ENCODE data around the gene CDH4. TPM values are rescaled to one million over a fixed set of nuclear protein-coding genes. Genes with fewer than 3 reads are reported as not detected.

CDH4 gene
- total and polyA plus RNA-seq, 9 of the 15 experiments (the other 6 are each of a cell fraction or from before 2014, with no cell fraction given): 0.04 TPM; not detected in 8

DNA sequence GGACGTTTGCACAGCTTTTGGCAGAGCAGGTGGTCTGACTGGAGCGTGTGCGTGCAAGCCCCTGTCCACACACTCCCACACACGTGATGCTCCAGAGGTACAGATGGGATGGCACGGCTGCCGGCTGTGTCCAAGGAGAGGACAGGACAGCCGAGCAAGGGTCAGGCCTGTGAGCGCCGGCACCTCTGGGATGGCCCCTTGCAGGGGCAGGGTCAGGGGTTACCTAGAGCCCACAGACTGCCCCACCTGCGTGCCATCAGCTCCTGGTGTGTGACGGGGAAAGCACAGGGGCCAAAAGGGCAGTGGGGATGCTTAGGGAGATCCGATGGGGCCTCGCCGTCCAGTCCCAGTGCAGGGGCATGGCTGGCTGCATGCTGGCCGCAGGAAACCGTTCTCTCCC is 623.9 kb downstream of the CDH4 start:
- ChIA-PET POLR2A (no interaction called here), CTCF (ENCODE audit: low intra/inter-chr PET ratio) (no interaction called here)
- in situ Hi-C loops (cut with MboI): loop anchor here (25.0 kb wide), 1 partner anchor 1664 kb away; no protein-coding TSS in a partner anchor
- H3K4me1 ChIP-seq (replicated peaks in 1 of 2; ENCODE audit: control insufficient read depth in 2 of 2, insufficient read depth in 2 of 2, low read length in 2 of 2): peaks cover 0 to 6% of the 10 kb centered on the region in 2 experiments; a peak in 1 of 5 replicates
- no peak for TF ChIP-seq PHB (CRISPR knock-in tag; IDR thresholded peaks at IDR 0.05)
- H3K9me3 ChIP-seq (replicated peaks; ENCODE audit: control insufficient read depth, insufficient read depth, low read depth, low read length): no peaks in the 10 kb centered on the region; the same call in 1 of the 2 replicates
- WGBS (ENCODE audit: insufficient coverage, low coverage, missing lambda C conversion rate): 5% methylated on average over 10 of the region's 16 CpGs
- no peaks in the 10 kb centered on the region for H3K9me1 ChIP-seq (ENCODE audit: control insufficient read depth, insufficient read depth, low read length)
- ATAC-seq (no peak), DNase-seq (ENCODE audit: extremely low read depth in 1 of 4, low spot score in 3 of 4) (no peak), FAIRE-seq (no peak)
- no peak overlapping the region for H3K9ac ChIP-seq (ENCODE audit: insufficient read depth in 1 of 2, low read depth in 2 of 2, low read length in 2 of 2)
- H3K4me3 ChIP-seq: no peak overlapping the region
- BruUV-seq (replicated peaks): no TSS peak
- H3K4me2 ChIP-seq (ENCODE audit: insufficient read depth, low read length): no peak overlapping the region
- H3K27me3 ChIP-seq (ENCODE audit: control insufficient read depth in 2 of 2, insufficient read depth in 2 of 2, low read length in 2 of 2): peaks cover 33 to 79% of the 10 kb centered on the region in 2 experiments; a peak in 4 of 5 replicates
- H2AFZ ChIP-seq (ENCODE audit: low read depth, low read length): no peak overlapping the region
- peaks cover 8% of the 10 kb centered on the region; the same call in 1 of the 2 replicates for H4K20me1 ChIP-seq (replicated peaks; ENCODE audit: control insufficient read depth, insufficient read depth, low read length)
- no peaks in the 10 kb centered on the region for H3K79me2 ChIP-seq (ENCODE audit: control insufficient read depth, insufficient read depth, low read length)
- intact Hi-C loops (cut with micrococcal nuclease): no loop called here
- H3K36me3 ChIP-seq (ENCODE audit: control insufficient read depth, insufficient read depth, low read length): no peaks in the 10 kb centered on the region
- H3K27ac ChIP-seq (ENCODE audit: extremely low read depth, low read depth, low read length): no peak overlapping the region

DNA sequence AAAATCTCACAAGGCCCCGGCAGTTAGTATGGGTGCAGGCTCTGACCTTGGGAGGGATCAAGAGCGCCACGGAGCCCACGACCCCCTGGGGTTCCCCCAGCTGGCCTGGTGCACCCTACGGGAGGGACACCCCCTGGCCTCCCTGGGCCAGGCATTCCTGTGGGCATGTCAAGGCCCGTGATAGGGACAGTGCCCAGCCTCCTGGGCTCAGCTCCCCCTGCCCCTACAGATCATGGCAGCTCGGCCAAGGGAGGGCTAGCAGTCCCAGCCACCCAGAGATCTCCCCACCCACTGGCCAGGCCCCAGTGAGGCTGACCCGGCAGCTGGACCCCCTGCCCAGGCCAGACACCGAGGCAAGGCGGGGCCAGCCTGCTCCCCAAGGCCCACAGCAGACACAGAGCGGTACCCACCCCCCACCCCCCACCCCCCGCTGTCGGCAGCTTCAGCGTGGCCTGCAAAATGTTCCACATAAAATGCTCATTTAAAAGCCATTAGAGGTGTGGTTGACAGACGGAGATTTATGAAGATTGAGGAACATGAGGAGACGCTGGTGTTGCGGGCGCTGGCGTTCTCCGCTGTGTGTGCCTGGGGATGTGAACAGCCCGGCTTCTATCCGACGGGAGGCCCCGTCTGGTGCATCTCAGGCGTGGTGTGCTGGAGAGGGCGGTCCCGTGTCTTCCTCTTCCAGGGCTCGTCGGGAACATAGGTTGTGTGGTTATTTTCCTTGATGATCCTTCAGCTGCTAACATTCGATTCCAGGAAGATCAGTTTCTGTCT is 625.1 kb downstream of the CDH4 start:
- intact Hi-C loops (cut with micrococcal nuclease): no loop called here
- ATAC-seq (no peak), DNase-seq (ENCODE audit: extremely low read depth in 1 of 4, low spot score in 3 of 4) (no peak), FAIRE-seq (no peak)
- H3K9me1 ChIP-seq (ENCODE audit: control insufficient read depth, insufficient read depth, low read length): no peaks in the 10 kb centered on the region
- H3K9me3 ChIP-seq (replicated peaks; ENCODE audit: control insufficient read depth, insufficient read depth, low read depth, low read length): no peaks in the 10 kb centered on the region
- H4K20me1 ChIP-seq (replicated peaks; ENCODE audit: control insufficient read depth, insufficient read depth, low read length): peaks cover 8% of the 10 kb centered on the region; the same call in 1 of the 2 replicates
- no peak overlapping the region for H3K9ac ChIP-seq (ENCODE audit: insufficient read depth in 1 of 2, low read depth in 2 of 2, low read length in 2 of 2)
- peaks cover 0 to 12% of the 10 kb centered on the region in 2 experiments; a peak in 2 of 5 replicates for H3K4me1 ChIP-seq (replicated peaks in 1 of 2; ENCODE audit: control insufficient read depth in 2 of 2, insufficient read depth in 2 of 2, low read length in 2 of 2)
- WGBS (ENCODE audit: insufficient coverage, low coverage, missing lambda C conversion rate): under 1% methylated on average over 26 of the region's 30 CpGs
- no peak overlapping the region for H3K4me2 ChIP-seq (ENCODE audit: insufficient read depth, low read length)
- CTCF ChIA-PET (ENCODE audit: low intra/inter-chr PET ratio): no interaction called here
- POLR2A ChIA-PET: interaction anchor here (0.5 kb wide), 1 partner anchor 553 kb away, joined by 3 read pairs; no protein-coding TSS in a partner anchor
- H3K27me3 ChIP-seq (ENCODE audit: control insufficient read depth in 2 of 2, insufficient read depth in 2 of 2, low read length in 2 of 2): peaks cover 40 to 86% of the 10 kb centered on the region in 2 experiments; a peak in 4 of 5 replicates
- BruUV-seq (replicated peaks): no TSS peak
- no peak overlapping the region for H3K4me3 ChIP-seq
- no peaks in the 10 kb centered on the region for H3K36me3 ChIP-seq (ENCODE audit: control insufficient read depth, insufficient read depth, low read length)
- no peak overlapping the region for H3K27ac ChIP-seq (ENCODE audit: extremely low read depth, low read depth, low read length)
- H2AFZ ChIP-seq (ENCODE audit: low read depth, low read length): no peak overlapping the region
- H3K79me2 ChIP-seq (ENCODE audit: control insufficient read depth, insufficient read depth, low read length): no peaks in the 10 kb centered on the region
- in situ Hi-C loops (cut with MboI): loop anchor here (25.0 kb wide), 1 partner anchor 1665 kb away; no protein-coding TSS in a partner anchor
- TF ChIP-seq NFE2 (IDR thresholded peaks at IDR 0.05; ENCODE audit: low read depth) (no peak), STAG1 (CRISPR knock-in tag; IDR thresholded peaks at IDR 0.05; ENCODE audit: borderline replicate concordance) (no peak), MTA1 (IDR thresholded peaks at IDR 0.05; ENCODE audit: borderline replicate concordance) (no peak), GABPA (tag; conservative IDR thresholded peaks at IDR 0.05; ENCODE audit: low read depth) (no peak), SIN3A (IDR thresholded peaks at IDR 0.05; ENCODE audit: borderline replicate concordance in 2 of 2, control insufficient read depth in 1 of 2, low read depth in 2 of 2, low read length in 2 of 2) (no peak), ZFPM2 (CRISPR knock-in tag; IDR thresholded peaks at IDR 0.05) (no peak), ZNF124 (CRISPR knock-in tag; IDR thresholded peaks at IDR 0.05) (no peak)
- TF ChIP-seq, protein P1, sequence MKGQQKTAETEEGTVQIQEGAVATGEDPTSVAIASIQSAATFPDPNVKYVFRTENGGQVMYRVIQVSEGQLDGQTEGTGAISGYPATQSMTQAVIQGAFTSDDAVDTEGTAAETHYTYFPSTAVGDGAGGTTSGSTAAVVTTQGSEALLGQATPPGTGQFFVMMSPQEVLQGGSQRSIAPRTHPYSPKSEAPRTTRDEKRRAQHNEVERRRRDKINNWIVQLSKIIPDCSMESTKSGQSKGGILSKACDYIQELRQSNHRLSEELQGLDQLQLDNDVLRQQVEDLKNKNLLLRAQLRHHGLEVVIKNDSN (CRISPR knock-in tag; IDR thresholded peaks at IDR 0.05): no peak
- TF ChIP-seq, protein P2, sequence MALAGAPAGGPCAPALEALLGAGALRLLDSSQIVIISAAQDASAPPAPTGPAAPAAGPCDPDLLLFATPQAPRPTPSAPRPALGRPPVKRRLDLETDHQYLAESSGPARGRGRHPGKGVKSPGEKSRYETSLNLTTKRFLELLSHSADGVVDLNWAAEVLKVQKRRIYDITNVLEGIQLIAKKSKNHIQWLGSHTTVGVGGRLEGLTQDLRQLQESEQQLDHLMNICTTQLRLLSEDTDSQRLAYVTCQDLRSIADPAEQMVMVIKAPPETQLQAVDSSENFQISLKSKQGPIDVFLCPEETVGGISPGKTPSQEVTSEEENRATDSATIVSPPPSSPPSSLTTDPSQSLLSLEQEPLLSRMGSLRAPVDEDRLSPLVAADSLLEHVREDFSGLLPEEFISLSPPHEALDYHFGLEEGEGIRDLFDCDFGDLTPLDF (CRISPR knock-in tag; IDR thresholded peaks at IDR 0.05): no peak
- TF ChIP-seq, protein P3, sequence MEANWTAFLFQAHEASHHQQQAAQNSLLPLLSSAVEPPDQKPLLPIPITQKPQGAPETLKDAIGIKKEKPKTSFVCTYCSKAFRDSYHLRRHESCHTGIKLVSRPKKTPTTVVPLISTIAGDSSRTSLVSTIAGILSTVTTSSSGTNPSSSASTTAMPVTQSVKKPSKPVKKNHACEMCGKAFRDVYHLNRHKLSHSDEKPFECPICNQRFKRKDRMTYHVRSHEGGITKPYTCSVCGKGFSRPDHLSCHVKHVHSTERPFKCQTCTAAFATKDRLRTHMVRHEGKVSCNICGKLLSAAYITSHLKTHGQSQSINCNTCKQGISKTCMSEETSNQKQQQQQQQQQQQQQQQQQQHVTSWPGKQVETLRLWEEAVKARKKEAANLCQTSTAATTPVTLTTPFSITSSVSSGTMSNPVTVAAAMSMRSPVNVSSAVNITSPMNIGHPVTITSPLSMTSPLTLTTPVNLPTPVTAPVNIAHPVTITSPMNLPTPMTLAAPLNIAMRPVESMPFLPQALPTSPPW (CRISPR knock-in tag; IDR thresholded peaks at IDR 0.05): no peak
